PFSK-1 (cell line): ENCODE measurements around the gene TMSB15A.

ENCODE experiments used
- FOXP2 ChIP-seq: optimal IDR thresholded peaks from 2 replicates; pipeline ENCODE3; 2011; ENCODE audit warnings: borderline replicate concordance, control low read depth, inconsistent platforms; ENCODE audit not compliant: insufficient read depth; ENCODE audit errors: extremely low read length, extremely low read depth
- POLR2AphosphoS5 ChIP-seq: IDR thresholded peaks from 2 replicates; pipeline ENCODE4 v1.6.1; 2012; ENCODE audit warnings: low read depth, mild to moderate bottlenecking, control low read depth, low read length, moderate library complexity
- REST ChIP-seq, 2 experiments: IDR thresholded peaks; 2 replicates each; pipeline versions ENCODE4 v1.6.1 to v1.8.0; 2011 to 2012; ENCODE audit warnings: low read depth in 2 of 2, low read length in 2 of 2, control low read depth in 1 of 2, inconsistent platforms in 1 of 2, mild to moderate bottlenecking in 1 of 2, moderate library complexity in 1 of 2; ENCODE audit not compliant: insufficient read depth in 1 of 2
- SIN3A ChIP-seq: IDR thresholded peaks from 2 replicates; pipeline ENCODE4 v1.6.1; 2012; ENCODE audit warnings: mild to moderate bottlenecking, low read length, moderate library complexity, borderline replicate concordance; ENCODE audit not compliant: insufficient read depth
- TAF1 ChIP-seq: IDR thresholded peaks from 2 replicates; pipeline ENCODE4 v1.6.1; 2012; ENCODE audit warnings: low read length, control low read depth, borderline replicate concordance; ENCODE audit not compliant: insufficient read depth

The TMSB15A gene

DNA sequence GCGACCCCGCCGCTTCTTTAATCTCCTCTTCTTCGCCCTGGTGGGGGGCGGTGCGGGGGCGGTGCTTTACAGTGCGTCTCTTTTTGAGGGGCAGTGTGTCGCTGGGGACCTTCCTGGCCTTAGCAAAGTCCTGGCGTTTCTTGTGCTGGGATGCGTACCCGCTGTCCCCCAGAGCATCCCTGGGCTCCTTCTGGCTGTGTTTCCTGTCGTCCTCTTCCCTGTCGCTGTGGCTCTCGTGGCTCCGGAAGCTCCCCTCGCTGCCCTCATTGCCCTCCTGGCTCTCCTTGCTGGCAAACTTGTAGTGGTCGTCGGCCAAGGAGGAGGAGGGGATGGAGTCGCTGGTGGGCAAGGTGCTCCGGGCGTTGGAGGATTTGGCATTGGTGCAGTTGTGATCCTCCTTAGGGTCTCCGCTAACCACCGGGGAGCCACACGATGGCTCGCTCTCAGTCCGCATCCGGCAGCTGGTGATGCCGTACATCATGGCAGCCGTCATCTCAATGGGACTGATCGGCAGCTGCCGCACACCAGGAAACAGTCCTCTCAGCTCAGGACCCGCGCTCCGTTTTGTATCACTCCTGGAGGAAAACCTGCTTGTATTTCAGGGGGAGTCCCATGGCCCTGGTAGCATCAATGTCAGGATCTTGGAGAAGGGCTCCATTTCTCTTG is 30.4 kb upstream of the TMSB15A start:
- TF ChIP-seq TAF1 (no peak), POLR2AphosphoS5 (no peak), SIN3A (no peak), FOXP2 (no peak), REST (IDR thresholded peaks at IDR 0.05; ENCODE audit: insufficient read depth in 1 of 2, low read depth in 2 of 2, low read length in 2 of 2) (no peak)

- TF ChIP-seq FOXP2 (no peak), TAF1 (no peak), REST (IDR thresholded peaks at IDR 0.05; ENCODE audit: insufficient read depth in 1 of 2, low read depth in 2 of 2, low read length in 2 of 2) (no peak), POLR2AphosphoS5 (no peak), SIN3A (no peak)
Observed at GRCh38 chrX:102535958-102536357, 19.4 kb upstream of the TMSB15A start.

GRCh38 chrX:102517326-102517725 is 787 bp upstream of the TMSB15A start:
- no peak for TF ChIP-seq FOXP2
- no peak for TF ChIP-seq POLR2AphosphoS5
- TF ChIP-seq TAF1: no peak
- no peak for TF ChIP-seq REST (IDR thresholded peaks at IDR 0.05; ENCODE audit: insufficient read depth in 1 of 2, low read depth in 2 of 2, low read length in 2 of 2)
- TF ChIP-seq SIN3A: no peak

DNA sequence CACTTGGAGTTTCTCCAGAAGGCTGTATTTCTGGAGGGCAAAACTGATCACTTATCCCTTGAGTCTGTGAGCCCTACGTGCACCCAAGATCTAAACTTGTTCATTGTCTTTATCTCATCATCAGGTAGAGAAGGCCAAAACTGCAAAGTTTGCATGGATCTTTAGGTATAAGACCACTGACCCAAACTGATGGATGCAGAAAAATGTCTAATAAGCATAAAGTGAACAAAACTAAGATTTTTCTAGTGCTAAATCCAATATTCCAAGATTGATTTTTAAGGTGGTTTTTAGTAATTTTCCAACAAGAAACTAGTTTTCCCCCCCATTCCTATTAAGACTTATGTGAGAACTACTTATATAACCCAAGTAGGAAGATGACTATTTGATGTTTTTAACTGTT is 2.0 kb downstream of the TMSB15A start:
- TF ChIP-seq SIN3A (no peak), POLR2AphosphoS5 (no peak), TAF1 (no peak), REST (IDR thresholded peaks at IDR 0.05; ENCODE audit: insufficient read depth in 1 of 2, low read depth in 2 of 2, low read length in 2 of 2) (no peak), FOXP2 (no peak)
